SK-N-SH treated with all-trans-retinoic acid at 6 μM for 48 hours (cell line): Measurements from ENCODE around the gene CPNE4.

ENCODE experiments used
- ATAC-seq: fragments of 200-7000 bp; cut with Tn5 transposase; 3 replicates; pipeline ENCODE4 v1.9.1; 2020; ENCODE audit warnings: mild to moderate bottlenecking, moderate library complexity
- ARNTL ChIP-seq: fragments of 450-650 bp; formaldehyde crosslinking; IDR thresholded peaks from 2 replicates; pipeline ENCODE4 v1.5.0; 2020; ENCODE audit warnings: low read depth, mild to moderate bottlenecking, moderate library complexity, borderline replicate concordance
- BACH2 ChIP-seq: fragments of 250-450 bp; sonication (Bioruptor Pico); IDR thresholded peaks from 2 replicates; pipeline ENCODE4 v1.9.0; 2021; ENCODE audit warnings: mild to moderate bottlenecking, borderline replicate concordance
- CSDC2 ChIP-seq: fragments of 250-450 bp; sonication (Bioruptor Pico); IDR thresholded peaks from 2 replicates; pipeline ENCODE4 v1.5.0; 2020; ENCODE audit warnings: mild to moderate bottlenecking, moderate library complexity
- GLIS3 ChIP-seq: fragments of 250-450 bp; sonication (Bioruptor Pico); IDR thresholded peaks from 2 replicates; pipeline ENCODE4 v1.5.0; 2020; ENCODE audit warnings: mild to moderate bottlenecking, moderate library complexity
- ISL1 ChIP-seq: fragments of 250-450 bp; sonication (Bioruptor Pico); IDR thresholded peaks from 2 replicates; pipeline ENCODE4 v2.1.2; 2022; ENCODE audit warnings: mild to moderate bottlenecking, moderate library complexity
- OSR1 ChIP-seq: fragments of 250-450 bp; sonication (Bioruptor Pico); IDR thresholded peaks from 2 replicates; pipeline ENCODE4 v1.8.0; 2022; ENCODE audit warnings: moderate library complexity, mild to moderate bottlenecking, inconsistent platforms
- PATZ1 ChIP-seq: fragments of 250-450 bp; sonication (Bioruptor Pico); IDR thresholded peaks from 2 replicates; pipeline ENCODE4 v1.8.0; 2020; ENCODE audit warnings: mild to moderate bottlenecking, moderate library complexity, borderline replicate concordance
- PPARA ChIP-seq: fragments of 250-450 bp; sonication (Bioruptor Pico); IDR thresholded peaks from 2 replicates; pipeline ENCODE4 v1.5.0; 2020; ENCODE audit warnings: mild to moderate bottlenecking, borderline replicate concordance
- RARB ChIP-seq: fragments of 250-450 bp; sonication (Bioruptor Pico); IDR thresholded peaks from 2 replicates; pipeline ENCODE4 v1.8.0; 2021; ENCODE audit warnings: mild to moderate bottlenecking, moderate library complexity
- SNAI2 ChIP-seq: fragments of 250-450 bp; sonication (Bioruptor Pico); IDR thresholded peaks from 2 replicates; pipeline ENCODE4 v1.5.0; 2020; ENCODE audit warnings: mild to moderate bottlenecking, moderate library complexity
- TCF4 ChIP-seq: fragments of 250-450 bp; sonication (Bioruptor Pico); IDR thresholded peaks from 2 replicates; pipeline ENCODE4 v1.8.0; 2021; ENCODE audit warnings: mild to moderate bottlenecking, moderate library complexity, borderline replicate concordance
- TOX ChIP-seq: fragments of 250-450 bp; sonication (Bioruptor Pico); IDR thresholded peaks from 2 replicates; pipeline ENCODE4 v1.8.0; 2021; ENCODE audit warnings: mild to moderate bottlenecking, moderate library complexity, borderline replicate concordance
- TSHZ2 ChIP-seq: fragments of 250-450 bp; sonication (Bioruptor Pico); IDR thresholded peaks from 2 replicates; pipeline ENCODE4 v1.5.0; 2020; ENCODE audit warnings: mild to moderate bottlenecking, moderate library complexity
- ZC3H10 ChIP-seq: fragments of 250-450 bp; sonication (Bioruptor Pico); IDR thresholded peaks from 2 replicates; pipeline ENCODE4 v1.5.1; 2021; ENCODE audit warnings: mild to moderate bottlenecking, moderate library complexity
- ZFP30 ChIP-seq: fragments of 450-650 bp; formaldehyde crosslinking; IDR thresholded peaks from 2 replicates; pipeline ENCODE4 v1.5.0; 2022; ENCODE audit warnings: mild to moderate bottlenecking, moderate library complexity
- ZNF565 ChIP-seq: fragments of 450-650 bp; formaldehyde crosslinking; conservative IDR thresholded peaks from 2 replicates; pipeline ENCODE4 v1.5.0; 2020; ENCODE audit warnings: low read depth, mild to moderate bottlenecking, moderate library complexity
- ZNF70 ChIP-seq: fragments of 450-650 bp; formaldehyde crosslinking; IDR thresholded peaks from 2 replicates; pipeline ENCODE4 v1.5.0; 2020; ENCODE audit warnings: mild to moderate bottlenecking, moderate library complexity
- ZNF8 ChIP-seq: fragments of 450-650 bp; formaldehyde crosslinking; IDR thresholded peaks from 2 replicates; pipeline ENCODE4 v1.5.0; 2020; ENCODE audit warnings: mild to moderate bottlenecking, moderate library complexity
- TF ChIP-seq, protein P1 (sequence below): fragments of 250-450 bp; sonication (Bioruptor Pico); IDR thresholded peaks from 2 replicates; pipeline ENCODE4 v1.5.1; 2020; ENCODE audit warnings: low read depth, mild to moderate bottlenecking, moderate library complexity
- TF ChIP-seq, protein P2 (sequence below): fragments of 250-450 bp; sonication (Bioruptor Pico); IDR thresholded peaks from 2 replicates; pipeline ENCODE4 v1.8.0; 2021; ENCODE audit warnings: low read depth, mild to moderate bottlenecking, moderate library complexity, borderline replicate concordance
- TF ChIP-seq, protein P3 (sequence below): fragments of 250-450 bp; sonication (Bioruptor Pico); IDR thresholded peaks from 2 replicates; pipeline ENCODE4 v1.5.1; 2021; ENCODE audit warnings: mild to moderate bottlenecking, moderate library complexity

The CPNE4 gene

DNA sequence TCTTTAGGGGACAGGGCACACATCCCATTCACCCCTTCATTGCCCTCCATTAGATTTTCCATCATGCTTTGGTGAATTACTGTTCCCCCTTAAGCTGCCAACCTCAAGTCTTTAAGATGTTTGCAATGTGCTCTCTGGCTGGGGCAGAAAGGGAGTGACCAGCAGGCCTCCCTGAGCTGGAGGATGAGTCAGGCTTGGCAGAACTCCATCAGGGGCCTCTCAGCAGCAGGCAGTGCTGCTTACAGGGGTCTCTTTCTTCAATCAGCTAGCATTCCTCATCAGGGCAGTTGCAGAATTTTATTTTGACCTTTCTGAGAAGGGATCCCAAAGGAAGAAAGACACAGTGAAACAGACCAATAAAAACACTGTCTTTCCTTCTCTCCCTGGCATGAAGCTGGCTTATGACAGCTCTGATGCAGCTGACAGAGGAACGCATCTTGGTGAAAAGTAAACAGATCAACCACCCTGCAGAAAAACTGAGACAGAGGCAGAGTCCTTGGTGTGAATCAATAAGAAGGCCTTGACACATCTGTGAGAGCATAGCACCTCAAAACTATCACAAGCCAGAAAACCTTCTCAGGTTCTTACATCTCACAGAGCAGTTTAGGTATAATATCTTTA lies 443.3 kb downstream of the CPNE4 start:
- ATAC-seq = peak; percentile 56; the same call in 2 of the 3 replicates
- TF ChIP-seq TSHZ2 (CRISPR knock-in tag) = no peak
- TF ChIP-seq, protein P1, sequence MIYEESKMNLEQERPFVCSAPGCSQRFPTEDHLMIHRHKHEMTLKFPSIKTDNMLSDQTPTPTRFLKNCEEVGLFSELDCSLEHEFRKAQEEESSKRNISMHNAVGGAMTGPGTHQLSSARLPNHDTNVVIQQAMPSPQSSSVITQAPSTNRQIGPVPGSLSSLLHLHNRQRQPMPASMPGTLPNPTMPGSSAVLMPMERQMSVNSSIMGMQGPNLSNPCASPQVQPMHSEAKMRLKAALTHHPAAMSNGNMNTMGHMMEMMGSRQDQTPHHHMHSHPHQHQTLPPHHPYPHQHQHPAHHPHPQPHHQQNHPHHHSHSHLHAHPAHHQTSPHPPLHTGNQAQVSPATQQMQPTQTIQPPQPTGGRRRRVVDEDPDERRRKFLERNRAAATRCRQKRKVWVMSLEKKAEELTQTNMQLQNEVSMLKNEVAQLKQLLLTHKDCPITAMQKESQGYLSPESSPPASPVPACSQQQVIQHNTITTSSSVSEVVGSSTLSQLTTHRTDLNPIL (CRISPR knock-in tag) = no peak
- no peak for TF ChIP-seq ARNTL (CRISPR knock-in tag)
- TF ChIP-seq, protein P2, sequence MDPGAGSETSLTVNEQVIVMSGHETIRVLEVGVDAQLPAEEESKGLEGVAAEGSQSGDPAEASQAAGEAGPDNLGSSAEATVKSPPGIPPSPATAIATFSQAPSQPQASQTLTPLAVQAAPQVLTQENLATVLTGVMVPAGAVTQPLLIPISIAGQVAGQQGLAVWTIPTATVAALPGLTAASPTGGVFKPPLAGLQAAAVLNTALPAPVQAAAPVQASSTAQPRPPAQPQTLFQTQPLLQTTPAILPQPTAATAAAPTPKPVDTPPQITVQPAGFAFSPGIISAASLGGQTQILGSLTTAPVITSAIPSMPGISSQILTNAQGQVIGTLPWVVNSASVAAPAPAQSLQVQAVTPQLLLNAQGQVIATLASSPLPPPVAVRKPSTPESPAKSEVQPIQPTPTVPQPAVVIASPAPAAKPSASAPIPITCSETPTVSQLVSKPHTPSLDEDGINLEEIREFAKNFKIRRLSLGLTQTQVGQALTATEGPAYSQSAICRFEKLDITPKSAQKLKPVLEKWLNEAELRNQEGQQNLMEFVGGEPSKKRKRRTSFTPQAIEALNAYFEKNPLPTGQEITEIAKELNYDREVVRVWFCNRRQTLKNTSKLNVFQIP = no peak
- no peak for TF ChIP-seq OSR1 (CRISPR knock-in tag)
- TF ChIP-seq, all 23 proteins: peak for 0

GRCh38 chr3:131586277-131586676 lies 448.5 kb downstream of the CPNE4 start:
- no peak for ATAC-seq
- TF ChIP-seq ZFP30 (CRISPR knock-in tag) (no peak), ZC3H10 (CRISPR knock-in tag) (no peak)

DNA sequence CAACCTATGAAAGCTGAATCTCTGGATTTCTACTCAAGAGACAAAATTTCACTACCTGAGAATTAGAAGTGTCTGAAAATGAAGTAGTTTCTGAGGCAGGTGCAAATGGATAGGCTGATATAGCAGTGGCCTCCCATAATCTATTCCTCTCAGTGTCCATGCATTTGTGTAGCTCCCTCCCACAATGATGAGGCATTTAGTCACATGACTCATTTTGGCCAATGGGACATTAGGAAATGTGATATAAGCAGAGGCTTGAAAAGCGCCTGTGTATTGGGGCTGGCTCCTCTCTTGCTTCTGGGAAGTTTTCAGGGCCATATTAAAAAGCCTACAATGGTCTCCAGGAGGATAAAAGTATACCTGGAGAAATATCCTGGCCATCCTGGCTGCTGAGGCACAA lies 452.4 kb downstream of the CPNE4 start:
- no peak for ATAC-seq
- TF ChIP-seq RARB (CRISPR knock-in tag) (no peak), TOX (CRISPR knock-in tag) (no peak), TSHZ2 (CRISPR knock-in tag) (no peak), ZNF70 (CRISPR knock-in tag) (no peak), TCF4 (CRISPR knock-in tag) (no peak), ZC3H10 (CRISPR knock-in tag) (no peak), ISL1 (CRISPR knock-in tag) (no peak), ARNTL (CRISPR knock-in tag) (no peak), ZFP30 (CRISPR knock-in tag) (no peak), SNAI2 (no peak), ZNF565 (CRISPR knock-in tag) (no peak), CSDC2 (CRISPR knock-in tag) (no peak), PATZ1 (no peak), BACH2 (CRISPR knock-in tag) (no peak), GLIS3 (CRISPR knock-in tag) (no peak), PPARA (CRISPR knock-in tag) (no peak), OSR1 (CRISPR knock-in tag) (no peak), ZNF8 (no peak)
- TF ChIP-seq, protein P3, sequence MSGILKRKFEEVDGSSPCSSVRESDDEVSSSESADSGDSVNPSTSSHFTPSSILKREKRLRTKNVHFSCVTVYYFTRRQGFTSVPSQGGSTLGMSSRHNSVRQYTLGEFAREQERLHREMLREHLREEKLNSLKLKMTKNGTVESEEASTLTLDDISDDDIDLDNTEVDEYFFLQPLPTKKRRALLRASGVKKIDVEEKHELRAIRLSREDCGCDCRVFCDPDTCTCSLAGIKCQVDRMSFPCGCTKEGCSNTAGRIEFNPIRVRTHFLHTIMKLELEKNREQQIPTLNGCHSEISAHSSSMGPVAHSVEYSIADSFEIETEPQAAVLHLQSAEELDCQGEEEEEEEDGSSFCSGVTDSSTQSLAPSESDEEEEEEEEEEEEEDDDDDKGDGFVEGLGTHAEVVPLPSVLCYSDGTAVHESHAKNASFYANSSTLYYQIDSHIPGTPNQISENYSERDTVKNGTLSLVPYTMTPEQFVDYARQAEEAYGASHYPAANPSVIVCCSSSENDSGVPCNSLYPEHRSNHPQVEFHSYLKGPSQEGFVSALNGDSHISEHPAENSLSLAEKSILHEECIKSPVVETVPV (CRISPR knock-in tag) = no peak
- TF ChIP-seq, protein P1 (CRISPR knock-in tag) = no peak
